Loucy (cell line): ENCODE results near the gene KCNC4.

ENCODE experiments used
- EZH2phosphoT487 ChIP-seq: fragments of 200-600 bp; IDR thresholded peaks from 2 replicates; pipeline ENCODE4 v1.6.1; 2018; ENCODE audit warnings: antibody characterized with exemption, mild to moderate bottlenecking, moderate library complexity, borderline replicate concordance
- TF ChIP-seq, protein P1 (sequence below): fragments of 200-600 bp; sonication (generic); conservative IDR thresholded peaks from 2 replicates; pipeline ENCODE4 v1.5.1; 2014; ENCODE audit warnings: mild to moderate bottlenecking, antibody characterized with exemption, low read length

DNA sequence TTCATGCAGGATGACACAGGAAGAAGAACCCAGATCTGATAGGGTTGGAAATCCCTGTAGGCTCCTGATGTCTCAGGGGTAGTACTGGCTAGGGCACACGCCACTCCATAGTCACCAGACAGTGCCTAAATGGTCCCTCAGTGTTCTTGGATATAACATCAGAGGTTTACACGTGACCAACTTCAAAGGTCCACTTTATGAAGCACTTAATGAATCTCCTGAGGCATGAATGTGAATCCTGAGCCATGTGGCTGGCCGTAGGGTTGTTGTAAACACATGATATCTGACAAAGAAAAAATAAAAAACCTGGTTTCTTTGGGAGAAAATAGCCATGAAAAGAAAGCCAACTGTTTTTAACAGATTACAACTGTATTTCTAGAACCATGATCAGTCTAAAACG lies 32.3 kb upstream of the KCNC4 start:
- no peak for TF ChIP-seq EZH2phosphoT487
- TF ChIP-seq, protein P1, sequence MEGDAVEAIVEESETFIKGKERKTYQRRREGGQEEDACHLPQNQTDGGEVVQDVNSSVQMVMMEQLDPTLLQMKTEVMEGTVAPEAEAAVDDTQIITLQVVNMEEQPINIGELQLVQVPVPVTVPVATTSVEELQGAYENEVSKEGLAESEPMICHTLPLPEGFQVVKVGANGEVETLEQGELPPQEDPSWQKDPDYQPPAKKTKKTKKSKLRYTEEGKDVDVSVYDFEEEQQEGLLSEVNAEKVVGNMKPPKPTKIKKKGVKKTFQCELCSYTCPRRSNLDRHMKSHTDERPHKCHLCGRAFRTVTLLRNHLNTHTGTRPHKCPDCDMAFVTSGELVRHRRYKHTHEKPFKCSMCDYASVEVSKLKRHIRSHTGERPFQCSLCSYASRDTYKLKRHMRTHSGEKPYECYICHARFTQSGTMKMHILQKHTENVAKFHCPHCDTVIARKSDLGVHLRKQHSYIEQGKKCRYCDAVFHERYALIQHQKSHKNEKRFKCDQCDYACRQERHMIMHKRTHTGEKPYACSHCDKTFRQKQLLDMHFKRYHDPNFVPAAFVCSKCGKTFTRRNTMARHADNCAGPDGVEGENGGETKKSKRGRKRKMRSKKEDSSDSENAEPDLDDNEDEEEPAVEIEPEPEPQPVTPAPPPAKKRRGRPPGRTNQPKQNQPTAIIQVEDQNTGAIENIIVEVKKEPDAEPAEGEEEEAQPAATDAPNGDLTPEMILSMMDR, result no peak
